Kidney (tissue), 14 donors: ENCODE data around the gene TAF7. TPM values are rescaled to one million over a fixed set of nuclear protein-coding genes. Genes with fewer than 3 reads are reported as not detected.
"Not testable (repeated sequence)": the region's sequence is repeated elsewhere in the genome, so short reads cannot be mapped to it uniquely, and the experiment has no call there.

Source experiments
- DNase-seq, 5 donors: peaks; one replicate each; pipeline ENCODE4 v3.0.0-alpha.2; 2013 to 2020
- FAIRE-seq: peaks from 2 replicates; lab custom pipeline; 2012; peaks lifted over from hg19 to GRCh38; lab: Jason Lieb, UNC
- H3K27ac ChIP-seq, 2 donors: one replicate each; pipeline ENCODE4 v1.7.0; 2013; ENCODE audit warnings: low read depth in 2 of 2, low read length in 2 of 2, inconsistent platforms in 1 of 2
- H3K27me3 ChIP-seq: one replicate; pipeline ENCODE4 v1.7.1; 2013; ENCODE audit warnings: low read length, inconsistent platforms; ENCODE audit not compliant: control insufficient read depth, insufficient read depth
- H3K36me3 ChIP-seq, 3 donors: one replicate each; pipeline versions ENCODE4 v1.7.0 to v1.7.1; 2013; ENCODE audit warnings: low read length in 3 of 3, control low read depth in 1 of 3, inconsistent platforms in 1 of 3; ENCODE audit not compliant: insufficient read depth in 3 of 3, control insufficient read depth in 2 of 3
- H3K4me1 ChIP-seq, 3 donors: one replicate each; pipeline versions ENCODE4 v1.7.0 to v1.7.1; 2013; ENCODE audit warnings: low read length in 3 of 3, inconsistent platforms in 1 of 3, low read depth in 1 of 3; ENCODE audit not compliant: control insufficient read depth in 2 of 3, insufficient read depth in 2 of 3
- H3K4me3 ChIP-seq, 3 donors: one replicate each; pipeline versions ENCODE4 v1.7.0 to v1.8.1; 2013; ENCODE audit warnings: low read length in 3 of 3, control low read depth in 1 of 3, inconsistent platforms in 1 of 3
- H3K9ac ChIP-seq, 3 donors: one replicate each; pipeline versions ENCODE4 v1.7.0 to v1.7.1; 2013; ENCODE audit warnings: low read length in 3 of 3, control low read depth in 1 of 3, inconsistent platforms in 1 of 3
- H3K9me3 ChIP-seq, 3 donors: one replicate each; pipeline versions ENCODE4 v1.7.0 to v1.7.1; 2013; ENCODE audit warnings: low read length in 3 of 3, control low read depth in 1 of 3, inconsistent platforms in 1 of 3; ENCODE audit not compliant: control insufficient read depth in 2 of 3, insufficient read depth in 1 of 3
- intact Hi-C: fragments of 100-400 bp; cut with DNase I; formaldehyde crosslinking; loops from one replicate; pipeline ENCODE4 v1.11.1; 2022
- polyA plus RNA-seq: library from polyadenylated mRNA; stranded (reverse); fragments of 350-450 nt; fragmentation: Illumina TruSeq; extraction: RNeasy Lipid Tissue Mini Kit (QIAGEN cat#74804); gene quantifications from one replicate; pipeline ENCODE4 v1.2.3, GENCODE V29; 2014; ENCODE audit warnings: low read depth, low replicate concordance; ENCODE audit not compliant: insufficient read depth
- total RNA-seq: library from RNA; stranded (reverse); fragmentation: NEBNext Ultra II Directional; extraction: Animal tissue kit (Norgen Biotek cat#: 25700); gene quantifications from one replicate; pipeline ENCODE4 v1.2.1, GENCODE V29; 2021
- TF ChIP-seq, protein P1 (sequence below): IDR thresholded peaks from 3 replicates; pipeline ENCODE4 v1.5.1; 2012; ENCODE audit warnings: mild to moderate bottlenecking, moderate library complexity, borderline replicate concordance; ENCODE audit not compliant: insufficient read depth; ENCODE audit errors: extremely low read depth
- donor health status: control.
- donor health status: control.
- donor health status: control.
- donor health status: control.
- donor health status: control.
- donor health status: DM: yes; HTN: yes; CAD: no.
- donor health status: Normal renal cell carcinoma (clear cell type).

The TAF7 gene
- total and polyA plus RNA-seq, 2 donors from 2014 or later: 71.3 to 73.5 TPM

DNA sequence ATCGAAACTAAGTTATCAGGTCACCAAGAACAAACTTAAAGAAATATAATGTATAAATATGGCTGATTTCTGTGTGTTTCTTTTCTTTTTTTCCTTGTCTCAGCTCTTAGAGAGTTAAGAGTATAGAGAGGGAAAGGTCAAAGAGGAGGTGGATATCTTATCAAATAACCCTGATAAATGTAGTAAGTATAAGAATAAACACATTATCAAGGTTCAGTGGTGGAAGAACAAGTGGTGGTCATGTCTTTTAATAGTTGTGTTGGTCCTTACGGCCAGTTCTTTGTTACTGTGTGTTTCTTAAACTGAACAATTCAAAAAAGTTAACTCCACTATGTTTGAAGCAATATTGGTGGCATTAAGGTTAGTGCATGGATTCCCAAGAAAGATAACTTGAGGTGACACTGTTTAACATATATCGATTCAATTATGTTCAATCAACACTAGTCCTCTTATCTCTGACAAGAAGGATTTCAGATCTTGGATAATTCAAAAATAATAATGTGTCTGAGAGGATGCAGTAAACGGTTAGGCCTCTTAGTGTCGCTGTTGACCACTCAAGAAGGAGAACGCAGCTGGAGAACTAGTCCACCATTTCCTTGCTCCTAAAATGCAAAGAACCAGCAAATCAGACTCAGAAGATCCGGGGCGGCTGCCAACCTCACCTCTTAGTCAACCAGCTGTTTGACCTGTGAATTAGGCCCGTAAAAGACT lies 22.8 kb upstream of the TAF7 start, which contains the start of gene PCDHGA3:
Gene PCDHGA3, plus strand, starts transcription at position 588 of the 711 bp plus-strand sequence. CDS start 205 bp downstream, outside the sequence.
- H3K4me3 ChIP-seq: peak within 1 kb of the TSS in 2 of 3 donors; percentile 40 to 41
- no peak within 1 kb of the TSS for H3K27ac ChIP-seq
- H3K9ac ChIP-seq: no peak within 1 kb of the TSS
- no peaks in the 10 kb centered on the region for H3K36me3 ChIP-seq
- H3K4me1 ChIP-seq: no peaks in the 10 kb centered on the region
- intact Hi-C loops: no loop called here
- peaks cover 2 to 53% (median 19%) of the 10 kb centered on the region in 3 donors for H3K9me3 ChIP-seq
- TF ChIP-seq, protein P1, sequence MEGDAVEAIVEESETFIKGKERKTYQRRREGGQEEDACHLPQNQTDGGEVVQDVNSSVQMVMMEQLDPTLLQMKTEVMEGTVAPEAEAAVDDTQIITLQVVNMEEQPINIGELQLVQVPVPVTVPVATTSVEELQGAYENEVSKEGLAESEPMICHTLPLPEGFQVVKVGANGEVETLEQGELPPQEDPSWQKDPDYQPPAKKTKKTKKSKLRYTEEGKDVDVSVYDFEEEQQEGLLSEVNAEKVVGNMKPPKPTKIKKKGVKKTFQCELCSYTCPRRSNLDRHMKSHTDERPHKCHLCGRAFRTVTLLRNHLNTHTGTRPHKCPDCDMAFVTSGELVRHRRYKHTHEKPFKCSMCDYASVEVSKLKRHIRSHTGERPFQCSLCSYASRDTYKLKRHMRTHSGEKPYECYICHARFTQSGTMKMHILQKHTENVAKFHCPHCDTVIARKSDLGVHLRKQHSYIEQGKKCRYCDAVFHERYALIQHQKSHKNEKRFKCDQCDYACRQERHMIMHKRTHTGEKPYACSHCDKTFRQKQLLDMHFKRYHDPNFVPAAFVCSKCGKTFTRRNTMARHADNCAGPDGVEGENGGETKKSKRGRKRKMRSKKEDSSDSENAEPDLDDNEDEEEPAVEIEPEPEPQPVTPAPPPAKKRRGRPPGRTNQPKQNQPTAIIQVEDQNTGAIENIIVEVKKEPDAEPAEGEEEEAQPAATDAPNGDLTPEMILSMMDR: no peak
- no peaks in the 10 kb centered on the region for H3K27me3 ChIP-seq
- no peak for FAIRE-seq
- DNase-seq: peak in 2 of 5 donors; percentile 19 to 28

DNA sequence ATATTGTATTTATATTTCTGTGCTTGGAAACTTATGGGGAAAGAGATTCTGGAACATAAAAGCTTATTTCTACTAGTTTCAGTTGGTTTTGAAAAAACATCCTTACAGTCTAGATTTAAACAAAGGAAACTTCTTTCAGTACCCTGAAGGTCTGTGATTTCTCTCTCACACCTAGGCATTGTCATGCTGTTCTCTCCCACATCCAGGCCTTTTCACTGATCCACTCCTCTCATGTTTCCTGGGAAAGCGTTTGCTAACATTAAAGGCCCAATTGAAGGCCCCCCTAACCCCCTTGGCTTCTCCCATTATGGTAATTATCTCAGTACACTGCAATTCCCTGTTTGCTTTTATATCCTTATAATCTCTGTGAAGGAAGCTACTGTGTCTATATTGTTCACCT lies 22.2 kb upstream of the TAF7 start:
- no peak overlapping the region for H3K4me3 ChIP-seq
- peaks cover 2 to 59% (median 25%) of the 10 kb centered on the region in 3 donors for H3K9me3 ChIP-seq
- no peaks in the 10 kb centered on the region for H3K27me3 ChIP-seq
- DNase-seq (no peak), FAIRE-seq (no peak)
- intact Hi-C loops: no loop called here
- TF ChIP-seq, protein P1: no peak
- no peaks in the 10 kb centered on the region for H3K4me1 ChIP-seq
- no peak overlapping the region for H3K27ac ChIP-seq
- H3K36me3 ChIP-seq: no peaks in the 10 kb centered on the region
- no peak overlapping the region for H3K9ac ChIP-seq

DNA sequence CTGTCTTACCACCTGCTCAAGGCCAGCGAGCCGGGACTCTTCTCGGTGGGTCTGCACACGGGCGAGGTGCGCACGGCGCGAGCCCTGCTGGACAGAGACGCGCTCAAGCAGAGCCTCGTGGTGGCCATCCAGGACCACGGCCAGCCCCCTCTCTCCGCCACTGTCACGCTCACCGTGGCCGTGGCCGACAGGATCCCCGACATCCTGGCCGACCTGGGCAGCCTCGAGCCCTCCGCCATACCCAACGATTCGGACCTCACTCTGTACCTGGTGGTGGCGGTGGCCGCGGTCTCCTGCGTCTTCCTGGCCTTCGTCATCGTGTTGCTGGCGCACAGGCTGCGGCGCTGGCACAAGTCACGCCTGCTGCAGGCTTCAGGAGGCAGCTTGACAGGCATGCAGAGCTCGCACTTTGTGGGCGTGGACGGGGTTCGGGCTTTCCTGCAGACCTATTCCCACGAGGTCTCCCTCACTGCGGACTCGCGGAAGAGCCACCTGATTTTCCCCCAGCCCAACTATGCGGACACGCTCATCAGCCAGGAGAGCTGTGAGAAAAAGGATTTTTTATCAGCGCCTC lies 20.3 kb upstream of the TAF7 start:
- H3K27ac ChIP-seq, DNase-seq, H3K36me3 ChIP-seq, H3K27me3 ChIP-seq, intact Hi-C loops, H3K9ac ChIP-seq, FAIRE-seq, H3K4me1 ChIP-seq, H3K4me3 ChIP-seq: not testable (repeated sequence)
- H3K9me3 ChIP-seq: peaks cover 2 to 66% (median 24%) of the 10 kb centered on the region in 3 donors
